ENCODE data around the gene TCF15. TPM values are rescaled to one million over a fixed set of nuclear protein-coding genes. Genes with fewer than 3 reads are reported as not detected.

Gene TCF15
- total and polyA plus RNA-seq, 2 of the 8 experiments (the other 6 are each of a cell fraction or from before 2014, with no cell fraction given) = 3.7 to 6.9 TPM

DNA sequence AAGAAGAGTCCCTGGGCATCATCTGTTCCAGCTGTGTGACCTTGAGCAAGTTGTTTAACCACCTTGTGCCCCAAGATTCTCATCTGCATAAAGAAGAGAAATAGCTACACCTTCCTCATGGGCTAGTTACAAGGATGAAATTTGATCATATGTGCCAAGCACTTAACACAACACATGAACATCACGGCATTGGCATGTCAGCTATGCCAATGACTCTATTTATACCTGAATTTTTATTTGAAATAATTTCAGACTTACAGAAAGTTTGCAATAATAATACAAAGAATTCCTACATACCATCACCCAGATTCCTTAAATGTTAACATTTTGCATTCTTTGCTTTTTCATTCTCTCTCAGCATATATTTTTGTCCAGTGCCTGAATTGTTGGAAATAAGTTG is 21.0 kb upstream of the TCF15 start:
- no peak overlapping the region for H3K14ac ChIP-seq (ENCODE audit: insufficient read length)
- no peak overlapping the region for H2BK120ac ChIP-seq (replicated peaks; ENCODE audit: low read depth, low read length)
- H4K20me1 ChIP-seq (replicated peaks in 1 of 2; ENCODE audit: control insufficient read depth in 1 of 2, insufficient read depth in 2 of 2, low read length in 2 of 2) = no peaks in the 10 kb centered on the region
- no peaks in the 10 kb centered on the region for H3K9me3 ChIP-seq (ENCODE audit: insufficient read depth in 2 of 2, low read depth in 1 of 2, low read length in 1 of 2)
- DNase-seq (ENCODE audit: low read depth in 1 of 2, low spot score in 2 of 2) (no peak), FAIRE-seq (no peak)
- no peaks in the 10 kb centered on the region for H3K79me2 ChIP-seq (ENCODE audit: control insufficient read depth in 1 of 2, insufficient read depth in 2 of 2, low read length in 2 of 2)
- no peak overlapping the region for H3K56ac ChIP-seq (replicated peaks; ENCODE audit: insufficient read length, low read depth, low read length)
- no peak overlapping the region for H3K18ac ChIP-seq (ENCODE audit: extremely low read depth, low read length)
- H3K79me1 ChIP-seq (ENCODE audit: low read depth, low read length) = no peaks in the 10 kb centered on the region
- no peaks in the 10 kb centered on the region for H3K36me3 ChIP-seq (ENCODE audit: control insufficient read depth in 2 of 4, insufficient read depth in 4 of 4, low read length in 3 of 4)
- H2BK20ac ChIP-seq (ENCODE audit: low read length) = no peak overlapping the region
- no peak overlapping the region for H3K4ac ChIP-seq (replicated peaks; ENCODE audit: insufficient read length, low read depth, low read length)
- CTCF ChIA-PET (ENCODE audit: partially characterized antibody) = interaction anchor here (0.7 to 1.3 kb wide), 8 partner anchors 9 to 260 kb away, joined by 3 to 6 read pairs (median 4); no protein-coding TSS in a partner anchor
- H4K91ac ChIP-seq (replicated peaks; ENCODE audit: insufficient read length, low read length) = no peak overlapping the region
- H4K5ac ChIP-seq (ENCODE audit: insufficient read length, low read depth, low read length) = no peak overlapping the region
- no peak overlapping the region for H3K27ac ChIP-seq (ENCODE audit: low read depth, low read length)
- H3K23ac ChIP-seq (ENCODE audit: insufficient read length) = no peak overlapping the region
- no peak overlapping the region for H4K8ac ChIP-seq (ENCODE audit: extremely low read depth, insufficient read depth, low read length)
- WGBS, 2 experiments (ENCODE audit: extremely low coverage in 1 of 2, insufficient coverage in 1 of 2, insufficient read length in 1 of 2, insufficient replicate concordance in 2 of 2, low coverage in 1 of 2, low lambda C conversion rate in 2 of 2, missing lambda C conversion rate in 1 of 2) = 89% methylated on average over 1 of the region's 1 CpG; no CpG with 5 or more reads in 1 of the 2 experiments
- H3K4me1 ChIP-seq (replicated peaks in 1 of 4; ENCODE audit: control insufficient read depth in 3 of 4, insufficient read depth in 4 of 4, low read length in 3 of 4) = peaks cover 0 to 2% (median 0%) of the 10 kb centered on the region in 4 experiments; a peak in 1 of 7 replicates
- H3K23me2 ChIP-seq (ENCODE audit: low read depth, low read length) = no peaks in the 10 kb centered on the region
- no peak overlapping the region for H3K9ac ChIP-seq (replicated peaks in 1 of 4; ENCODE audit: extremely low read depth in 1 of 4, low read depth in 3 of 4, low read length in 3 of 4)
- H2BK15ac ChIP-seq (ENCODE audit: low read length) = no peak overlapping the region
- no peak overlapping the region for H2BK12ac ChIP-seq (ENCODE audit: low read depth, low read length)
- no peak overlapping the region for H2AK5ac ChIP-seq (ENCODE audit: low read depth, low read length)
- no peak overlapping the region for H2BK5ac ChIP-seq (ENCODE audit: low read depth, low read length)
- H3K27me3 ChIP-seq (replicated peaks in 1 of 4; ENCODE audit: control insufficient read depth in 3 of 4, extremely low read depth in 1 of 4, insufficient read depth in 3 of 4, low read length in 3 of 4) = no peaks in the 10 kb centered on the region; a peak in 2 of 7 replicates
- POLR2A ChIA-PET (ENCODE audit: partially characterized antibody) = no interaction called here
- H3K4me2 ChIP-seq (ENCODE audit: insufficient read depth in 1 of 2, low read depth in 2 of 2, low read length in 2 of 2) = no peak overlapping the region
- H3K4me3 ChIP-seq (ENCODE audit: extremely low read depth in 1 of 4, insufficient read depth in 2 of 4, low read depth in 3 of 4, low read length in 4 of 4) = no peak overlapping the region
- no peak overlapping the region for H2AFZ ChIP-seq (ENCODE audit: low read length)
- TF ChIP-seq PHF8 (conservative IDR thresholded peaks at IDR 0.05; ENCODE audit: low read depth, low read length) = no peak
- TF ChIP-seq TAF1 (IDR thresholded peaks at IDR 0.05; ENCODE audit: low read depth, low read length) = no peak
- TF ChIP-seq, protein P1, sequence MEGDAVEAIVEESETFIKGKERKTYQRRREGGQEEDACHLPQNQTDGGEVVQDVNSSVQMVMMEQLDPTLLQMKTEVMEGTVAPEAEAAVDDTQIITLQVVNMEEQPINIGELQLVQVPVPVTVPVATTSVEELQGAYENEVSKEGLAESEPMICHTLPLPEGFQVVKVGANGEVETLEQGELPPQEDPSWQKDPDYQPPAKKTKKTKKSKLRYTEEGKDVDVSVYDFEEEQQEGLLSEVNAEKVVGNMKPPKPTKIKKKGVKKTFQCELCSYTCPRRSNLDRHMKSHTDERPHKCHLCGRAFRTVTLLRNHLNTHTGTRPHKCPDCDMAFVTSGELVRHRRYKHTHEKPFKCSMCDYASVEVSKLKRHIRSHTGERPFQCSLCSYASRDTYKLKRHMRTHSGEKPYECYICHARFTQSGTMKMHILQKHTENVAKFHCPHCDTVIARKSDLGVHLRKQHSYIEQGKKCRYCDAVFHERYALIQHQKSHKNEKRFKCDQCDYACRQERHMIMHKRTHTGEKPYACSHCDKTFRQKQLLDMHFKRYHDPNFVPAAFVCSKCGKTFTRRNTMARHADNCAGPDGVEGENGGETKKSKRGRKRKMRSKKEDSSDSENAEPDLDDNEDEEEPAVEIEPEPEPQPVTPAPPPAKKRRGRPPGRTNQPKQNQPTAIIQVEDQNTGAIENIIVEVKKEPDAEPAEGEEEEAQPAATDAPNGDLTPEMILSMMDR (IDR thresholded peaks at IDR 0.05; ENCODE audit: control extremely low read depth in 1 of 3, insufficient read depth in 1 of 3, low read depth in 1 of 3, low read length in 3 of 3) = no peak
- no peak for TF ChIP-seq KDM5A (IDR thresholded peaks at IDR 0.05; ENCODE audit: low read length)
- no peak for TF ChIP-seq TCF12 (IDR thresholded peaks at IDR 0.05; ENCODE audit: low read depth, low read length)
- no peak for TF ChIP-seq SP2 (IDR thresholded peaks at IDR 0.05; ENCODE audit: low read length)
- no peak for TF ChIP-seq GTF2F1 (IDR thresholded peaks at IDR 0.05; ENCODE audit: borderline replicate concordance, low read depth, low read length)
- no peak for TF ChIP-seq RBBP5 (IDR thresholded peaks at IDR 0.05; ENCODE audit: borderline replicate concordance, low read depth, low read length)
- TF ChIP-seq CHD2 (IDR thresholded peaks at IDR 0.05; ENCODE audit: low read length) = no peak
- no peak for TF ChIP-seq TBP (IDR thresholded peaks at IDR 0.05; ENCODE audit: low read depth, low read length)
- TF ChIP-seq KDM4A (IDR thresholded peaks at IDR 0.05; ENCODE audit: low read depth, low read length, severe bottlenecking) = no peak
- no peak for TF ChIP-seq POLR2AphosphoS5 (IDR thresholded peaks at IDR 0.05; ENCODE audit: low read depth, low read length)
- TF ChIP-seq EGR1 (IDR thresholded peaks at IDR 0.05; ENCODE audit: borderline replicate concordance, low read depth, low read length) = no peak

Data from H1 (cell line).